ENCODE measurements around the gene TMEM87A. TPM values are rescaled to one million over a fixed set of nuclear protein-coding genes. Genes with fewer than 3 reads are reported as not detected.
A peak's percentile ranks its signal among the peaks of the same experiment; 100 is the strongest.
"Not testable (repeated sequence)": the region's sequence is repeated elsewhere in the genome, so short reads cannot be mapped to it uniquely, and the experiment has no call there.

The TMEM87A gene, protein sequence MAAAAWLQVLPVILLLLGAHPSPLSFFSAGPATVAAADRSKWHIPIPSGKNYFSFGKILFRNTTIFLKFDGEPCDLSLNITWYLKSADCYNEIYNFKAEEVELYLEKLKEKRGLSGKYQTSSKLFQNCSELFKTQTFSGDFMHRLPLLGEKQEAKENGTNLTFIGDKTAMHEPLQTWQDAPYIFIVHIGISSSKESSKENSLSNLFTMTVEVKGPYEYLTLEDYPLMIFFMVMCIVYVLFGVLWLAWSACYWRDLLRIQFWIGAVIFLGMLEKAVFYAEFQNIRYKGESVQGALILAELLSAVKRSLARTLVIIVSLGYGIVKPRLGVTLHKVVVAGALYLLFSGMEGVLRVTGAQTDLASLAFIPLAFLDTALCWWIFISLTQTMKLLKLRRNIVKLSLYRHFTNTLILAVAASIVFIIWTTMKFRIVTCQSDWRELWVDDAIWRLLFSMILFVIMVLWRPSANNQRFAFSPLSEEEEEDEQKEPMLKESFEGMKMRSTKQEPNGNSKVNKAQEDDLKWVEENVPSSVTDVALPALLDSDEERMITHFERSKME
- total RNA-seq (100 to 1,000 TPM in 1 of 5 donors, 10 to 100 TPM in 4; 12.3 to 128 (median 42.3) TPM), polyA plus RNA-seq (10 to 100 TPM; 11.8 to 25.7 (median 19.3) TPM)
- long read RNA-seq, donor 1, partial matches to known transcripts: 0 of 3 reads
- long read RNA-seq, donor 1, other reads (novel, unspliced or antisense): 0 of 3 reads
- long read RNA-seq, donor 2, partial matches to known transcripts: 11 of 15 reads
- long read RNA-seq, donor 2, other reads (novel, unspliced or antisense): 0 of 15 reads
- long read RNA-seq, donor 3, partial matches to known transcripts: 0 of 2 reads
- long read RNA-seq, donor 3, other reads (novel, unspliced or antisense): 0 of 2 reads
- long read RNA-seq, donor 4: 0 reads
- long read RNA-seq, donor 5, partial matches to known transcripts: 0 of 3 reads
- long read RNA-seq, donor 5, other reads (novel, unspliced or antisense): 0 of 3 reads
- long read RNA-seq, donor 6, transcript TMEM87A-202 (20 exons, 3,109 nt): major isoform, 8 of 34 reads
- long read RNA-seq, donor 6, partial matches to known transcripts: 25 of 34 reads
- long read RNA-seq, donor 6, other reads (novel, unspliced or antisense): 0 of 34 reads
- long read RNA-seq, donor 7, partial matches to known transcripts: 0 of 4 reads
- long read RNA-seq, donor 7, other reads (novel, unspliced or antisense): 0 of 4 reads
- long read RNA-seq, donor 8, partial matches to known transcripts: 16 of 18 reads
- long read RNA-seq, donor 8, other reads (novel, unspliced or antisense): 0 of 18 reads
- long read RNA-seq, donor 9, partial matches to known transcripts: 0 of 1 reads
- long read RNA-seq, donor 9, other reads (novel, unspliced or antisense): 0 of 1 reads
- long read RNA-seq, donor 10, partial matches to known transcripts: 0 of 5 reads
- long read RNA-seq, donor 10, other reads (novel, unspliced or antisense): 0 of 5 reads

DNA sequence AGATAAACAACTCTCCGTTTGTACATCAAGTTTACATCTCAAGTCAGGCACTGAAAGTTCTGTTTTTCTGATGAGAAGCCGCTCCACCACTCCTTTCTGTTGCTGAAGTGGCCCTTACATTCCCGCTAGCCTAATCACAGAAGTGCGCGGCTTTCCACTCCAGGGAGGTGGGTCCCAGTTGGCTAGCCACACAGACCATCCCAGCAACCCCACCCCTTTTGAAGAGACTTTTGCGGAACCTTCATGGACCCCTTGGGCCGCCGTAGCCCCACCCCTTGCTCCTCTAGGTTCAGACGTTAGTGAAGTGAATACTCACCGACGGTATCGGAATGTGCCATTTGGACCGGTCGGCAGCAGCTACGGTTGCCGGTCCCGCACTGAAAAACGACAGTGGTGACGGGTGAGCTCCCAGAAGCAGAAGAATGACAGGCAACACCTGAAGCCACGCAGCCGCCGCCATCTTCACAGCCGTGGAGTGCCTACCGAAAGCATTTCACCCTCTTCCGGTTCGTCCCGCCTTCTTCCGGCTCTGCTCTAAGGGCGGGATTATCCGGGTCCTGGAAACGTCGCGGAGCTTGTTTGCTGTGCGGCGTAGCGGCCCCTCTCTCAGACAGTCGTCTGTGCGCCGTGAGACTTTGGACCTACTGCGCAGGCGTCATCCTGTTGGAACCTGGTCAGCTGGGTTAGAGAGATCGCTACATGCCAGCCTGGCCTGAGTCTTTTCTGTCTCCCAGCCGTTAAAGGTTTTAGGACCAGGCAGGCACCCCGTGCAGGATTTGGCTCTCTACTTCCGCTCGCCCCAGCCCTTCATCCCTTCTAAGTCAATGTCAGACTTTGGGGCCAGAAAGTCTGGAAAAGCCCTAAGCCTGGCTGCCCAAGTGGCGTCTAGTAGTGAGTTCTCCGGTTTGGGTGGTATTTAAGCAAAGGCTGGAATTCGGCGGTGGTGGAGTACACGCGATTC is at the start of gene TMEM87A, which contains the start of gene GANC:
TSS of gene TMEM87A (minus strand) at position 495 of the 961 bp plus-strand sequence. CDS start at position 460, 35 bp downstream.
TSS of gene GANC (plus strand) at position 263 of the 961 bp plus-strand sequence. CDS start 1,281 bp downstream, outside the sequence.
- peak within 1 kb of the TSS; percentile 56 to 76 (median 68) for H3K4me3 ChIP-seq
- H3K36me3 ChIP-seq: peaks cover 1 to 13% (median 3%) of the 10 kb centered on the region in 4 donors
- WGBS, 5 donors: 0 to 1% (median 0%) methylated on average over 41 to 52 of the region's 52 CpGs
- peak; percentile 98 to 100 for DNase-seq
- peaks cover 34 to 65% (median 52%) of the 10 kb centered on the region in 4 donors for H3K4me1 ChIP-seq
- H3K27me3 ChIP-seq: no peaks in the 10 kb centered on the region
- H3K9me3 ChIP-seq: no peaks in the 10 kb centered on the region
- peak; percentile 77 to 94 (median 92) for TF ChIP-seq POLR2AphosphoS5 (IDR thresholded peaks at IDR 0.05)
- TF ChIP-seq, protein P1, sequence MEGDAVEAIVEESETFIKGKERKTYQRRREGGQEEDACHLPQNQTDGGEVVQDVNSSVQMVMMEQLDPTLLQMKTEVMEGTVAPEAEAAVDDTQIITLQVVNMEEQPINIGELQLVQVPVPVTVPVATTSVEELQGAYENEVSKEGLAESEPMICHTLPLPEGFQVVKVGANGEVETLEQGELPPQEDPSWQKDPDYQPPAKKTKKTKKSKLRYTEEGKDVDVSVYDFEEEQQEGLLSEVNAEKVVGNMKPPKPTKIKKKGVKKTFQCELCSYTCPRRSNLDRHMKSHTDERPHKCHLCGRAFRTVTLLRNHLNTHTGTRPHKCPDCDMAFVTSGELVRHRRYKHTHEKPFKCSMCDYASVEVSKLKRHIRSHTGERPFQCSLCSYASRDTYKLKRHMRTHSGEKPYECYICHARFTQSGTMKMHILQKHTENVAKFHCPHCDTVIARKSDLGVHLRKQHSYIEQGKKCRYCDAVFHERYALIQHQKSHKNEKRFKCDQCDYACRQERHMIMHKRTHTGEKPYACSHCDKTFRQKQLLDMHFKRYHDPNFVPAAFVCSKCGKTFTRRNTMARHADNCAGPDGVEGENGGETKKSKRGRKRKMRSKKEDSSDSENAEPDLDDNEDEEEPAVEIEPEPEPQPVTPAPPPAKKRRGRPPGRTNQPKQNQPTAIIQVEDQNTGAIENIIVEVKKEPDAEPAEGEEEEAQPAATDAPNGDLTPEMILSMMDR (IDR thresholded peaks at IDR 0.05): no peak
- TF ChIP-seq EP300 (IDR thresholded peaks at IDR 0.05): peak; percentile 45
- TF ChIP-seq POLR2A (IDR thresholded peaks at IDR 0.05): peak in 2 of 4 donors; percentile 67 to 77
- peak within 1 kb of the TSS; percentile 96 to 100 (median 99) for H3K27ac ChIP-seq
- intact Hi-C loops (cut with DNase I; ENCODE audit: low total_unique reads): no loop called here

DNA sequence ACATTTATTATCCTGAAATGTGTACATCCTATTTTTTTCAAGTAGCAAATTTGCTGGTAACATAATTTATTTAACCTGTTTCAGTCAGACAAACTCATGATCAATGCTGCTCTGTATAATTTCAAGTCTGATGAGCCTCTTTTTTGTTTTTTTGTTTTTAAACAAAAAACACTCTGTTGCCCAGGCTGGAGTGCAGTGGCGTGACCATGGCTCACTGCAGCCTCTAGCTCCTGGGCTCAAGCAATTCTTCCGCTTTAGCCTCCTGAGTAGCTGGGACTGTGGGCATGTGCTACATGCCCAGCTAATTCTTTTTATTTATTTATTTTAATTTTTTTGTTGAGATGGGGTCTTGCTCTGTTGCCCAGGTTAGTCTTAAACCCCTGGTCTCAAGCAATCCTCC is 46.0 kb upstream of the TMEM87A start:
- no peak overlapping the region for H3K4me3 ChIP-seq
- no peak overlapping the region for H3K27ac ChIP-seq
- H3K36me3 ChIP-seq: peaks cover 11 to 34% (median 24%) of the 10 kb centered on the region in 4 donors
- intact Hi-C loops (cut with DNase I; ENCODE audit: low total_unique reads): no loop called here
- H3K4me1 ChIP-seq: no peaks in the 10 kb centered on the region
- TF ChIP-seq, protein P1 (IDR thresholded peaks at IDR 0.05): no peak
- no peak for TF ChIP-seq POLR2AphosphoS5 (IDR thresholded peaks at IDR 0.05)
- TF ChIP-seq POLR2A (IDR thresholded peaks at IDR 0.05): no peak
- no peak for TF ChIP-seq EP300 (IDR thresholded peaks at IDR 0.05)
- H3K27me3 ChIP-seq: no peaks in the 10 kb centered on the region
- no peak for DNase-seq
- no peaks in the 10 kb centered on the region for H3K9me3 ChIP-seq
- 95 to 100% (median 98%) methylated on average over 2 of the region's 2 CpGs for WGBS, 5 donors

DNA sequence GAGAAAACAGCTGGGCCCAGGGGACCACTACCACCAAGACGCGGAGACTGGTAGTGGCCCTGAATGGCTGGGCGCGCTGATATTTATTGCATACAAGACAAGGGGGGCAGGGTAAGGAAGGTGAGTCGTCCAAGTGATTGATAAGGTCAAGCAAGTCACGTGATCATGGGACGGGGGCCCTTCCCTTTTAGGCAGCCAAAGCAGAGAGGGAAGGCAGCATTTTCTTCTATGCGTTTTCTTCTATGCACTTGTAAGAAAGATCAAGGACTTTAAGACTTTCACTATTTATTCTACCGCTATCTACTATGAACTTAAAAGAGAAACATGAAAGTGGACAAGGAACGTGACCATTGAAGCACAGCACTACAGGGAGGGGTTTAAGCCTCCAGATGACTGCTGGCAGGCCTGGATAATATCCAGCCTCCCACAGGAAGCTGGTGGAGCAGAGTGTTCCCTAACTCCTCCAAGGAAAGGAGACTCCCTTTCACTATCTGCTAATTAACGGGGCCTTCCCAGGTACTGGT is 43.1 kb upstream of the TMEM87A start:
- peaks cover 0 to 34% (median 31%) of the 10 kb centered on the region in 4 donors for H3K36me3 ChIP-seq
- H3K9me3 ChIP-seq; H3K4me3 ChIP-seq; DNase-seq; H3K27ac ChIP-seq; H3K4me1 ChIP-seq; intact Hi-C loops (cut with DNase I; ENCODE audit: low total_unique reads); H3K27me3 ChIP-seq: not testable (repeated sequence)
- WGBS, 5 donors: 67 to 69% (median 67%) methylated on average over 11 of the region's 11 CpGs

Data from stomach (tissue), 19 donors.